Measurements from ENCODE around the gene ANKRD13B. TPM values are rescaled to one million over a fixed set of nuclear protein-coding genes. Genes with fewer than 3 reads are reported as not detected.

Gene ANKRD13B
- total and polyA plus RNA-seq, 2 of the 13 experiments (the other 11 are each of a cell fraction or from before 2014, with no cell fraction given), result 1.7 to 1.8 TPM

DNA sequence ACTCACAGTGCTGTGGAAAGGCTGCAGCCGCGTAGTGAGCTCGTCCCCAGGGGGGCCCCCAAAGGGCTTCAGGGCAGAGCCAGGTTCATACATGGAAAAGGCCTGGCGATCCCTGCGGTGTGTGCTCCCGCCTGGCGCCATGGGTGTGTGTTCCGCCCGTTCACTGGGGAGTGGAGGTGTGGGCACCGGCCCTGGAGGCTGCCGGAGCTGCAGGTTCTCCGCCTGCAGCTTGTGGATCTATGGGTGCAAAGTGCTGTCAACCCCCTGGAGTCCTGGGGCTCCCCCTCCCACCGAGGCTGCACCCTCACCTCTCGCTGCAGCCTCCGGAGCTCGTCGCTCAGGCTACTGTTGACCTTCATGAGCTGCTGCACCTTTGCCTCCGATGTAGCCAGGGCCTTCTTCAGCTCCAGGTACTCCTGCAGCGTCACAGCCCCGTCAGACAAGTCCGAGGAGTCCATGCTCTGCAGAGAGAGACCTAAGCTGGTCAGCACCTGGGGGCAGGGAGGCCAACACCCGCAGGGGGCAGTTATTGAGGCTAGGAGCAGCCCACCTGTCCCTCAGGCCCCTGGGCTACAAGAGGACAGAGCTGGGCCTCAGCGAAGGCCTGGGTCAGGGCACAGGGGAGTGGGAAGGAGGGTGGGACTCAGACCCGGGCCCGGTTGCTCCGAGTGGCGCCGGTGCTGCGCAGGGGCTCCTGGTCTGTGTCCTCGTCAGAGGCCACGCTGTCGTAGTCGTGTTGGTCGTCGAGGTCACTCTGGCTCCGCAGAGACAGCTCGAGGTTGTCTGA lies 16.5 kb upstream of the ANKRD13B start (continued):
- TF ChIP-seq, protein P1, sequence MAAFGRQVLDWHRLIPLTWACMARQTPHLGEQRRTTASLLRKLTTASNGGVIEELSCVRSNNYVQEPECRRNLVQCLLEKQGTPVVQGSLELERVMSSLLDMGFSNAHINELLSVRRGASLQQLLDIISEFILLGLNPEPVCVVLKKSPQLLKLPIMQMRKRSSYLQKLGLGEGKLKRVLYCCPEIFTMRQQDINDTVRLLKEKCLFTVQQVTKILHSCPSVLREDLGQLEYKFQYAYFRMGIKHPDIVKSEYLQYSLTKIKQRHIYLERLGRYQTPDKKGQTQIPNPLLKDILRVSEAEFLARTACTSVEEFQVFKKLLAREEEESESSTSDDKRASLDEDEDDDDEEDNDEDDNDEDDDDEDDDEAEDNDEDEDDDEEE (CRISPR knock-in tag; IDR thresholded peaks at IDR 0.05), result no peak
- TF ChIP-seq NR3C1 (CRISPR knock-in tag; IDR thresholded peaks at IDR 0.05), result no peak

DNA sequence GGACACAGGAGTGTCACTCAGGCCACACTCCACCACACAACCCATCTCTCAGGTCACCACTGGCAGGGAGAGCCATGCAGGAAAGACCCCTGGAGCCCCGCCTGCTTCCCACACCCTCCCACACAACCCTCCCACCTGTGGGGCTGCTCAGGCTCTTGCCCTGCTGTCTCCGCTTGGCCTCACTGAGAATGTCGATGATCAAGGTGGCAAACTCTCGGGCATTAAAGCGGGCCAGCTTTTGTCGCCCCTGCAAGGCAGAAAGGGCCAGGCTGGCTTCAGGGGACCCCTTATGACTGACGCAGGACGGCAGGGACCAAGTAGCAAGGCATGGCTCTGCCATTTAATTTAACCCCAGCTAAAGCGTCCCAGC lies 15.9 kb upstream of the ANKRD13B start:
- no peaks in the 10 kb centered on the region for H4K20me1 ChIP-seq (ENCODE audit: insufficient read depth, low read length)
- no peaks in the 10 kb centered on the region for H3K79me2 ChIP-seq (ENCODE audit: insufficient read depth, low read length)
- in situ Hi-C loops (cut with HindIII; ENCODE audit: extremely low pct_ligation_motif_present, low pct_unique_long_range_greater_than_20kb), result no loop called here
- WGBS (ENCODE audit: low lambda C conversion rate), result 98% methylated on average over 9 of the region's 9 CpGs
- no peak overlapping the region for H3K4me3 ChIP-seq (replicated peaks in 1 of 3; ENCODE audit: insufficient read depth in 1 of 3, low read depth in 2 of 3, low read length in 3 of 3)
- no peak for DNase-seq (ENCODE audit: low spot score)
- H3K4me1 ChIP-seq (ENCODE audit: insufficient read depth, low read length), result peaks cover 23% of the 10 kb centered on the region
- H3K4me2 ChIP-seq (ENCODE audit: low read depth, low read length), result no peak overlapping the region
- no peak for ATAC-seq
- H3K9ac ChIP-seq (ENCODE audit: insufficient read depth, low read depth, low read length), result no peak overlapping the region
- FAIRE-seq, result no peak
- CTCF ChIA-PET (ENCODE audit: low intra/inter-chr PET ratio, low total read pairs), result no interaction called here
- H3K36me3 ChIP-seq (replicated peaks in 1 of 2; ENCODE audit: control insufficient read depth in 1 of 2, insufficient read depth in 2 of 2, low read length in 2 of 2), result peaks cover 5 to 20% of the 10 kb centered on the region in 2 experiments; a peak in 4 of 5 replicates
- no peak overlapping the region for H2AFZ ChIP-seq (ENCODE audit: low read length)
- no peaks in the 10 kb centered on the region for H3K27me3 ChIP-seq (ENCODE audit: control insufficient read depth in 1 of 2, insufficient read depth in 2 of 2, low read length in 2 of 2)
- H3K9me3 ChIP-seq (ENCODE audit: low read length), result no peaks in the 10 kb centered on the region
- BruUV-seq (replicated peaks), result no TSS peak
- intact Hi-C loops (cut with micrococcal nuclease; ENCODE audit: unreplicated experiment), result no loop called here
- POLR2A ChIA-PET, result no interaction called here
- no peak overlapping the region for H3K27ac ChIP-seq (ENCODE audit: extremely low read length, insufficient read depth, low read length)
- TF ChIP-seq ZNF598 (CRISPR knock-in tag; IDR thresholded peaks at IDR 0.05; ENCODE audit: borderline replicate concordance) (no peak), ZBTB7A (CRISPR knock-in tag; IDR thresholded peaks at IDR 0.05) (no peak), NFE2 (CRISPR knock-in tag; IDR thresholded peaks at IDR 0.05) (no peak), ZNF30 (CRISPR knock-in tag; IDR thresholded peaks at IDR 0.05) (no peak), ZNF501 (CRISPR knock-in tag; IDR thresholded peaks at IDR 0.05) (no peak), RXRB (CRISPR knock-in tag; IDR thresholded peaks at IDR 0.05; ENCODE audit: borderline replicate concordance) (no peak), BCL6 (CRISPR knock-in tag; IDR thresholded peaks at IDR 0.05) (no peak), REL (CRISPR knock-in tag; conservative IDR thresholded peaks at IDR 0.05) (no peak), POGZ (CRISPR knock-in tag; IDR thresholded peaks at IDR 0.05) (no peak), ATF7 (IDR thresholded peaks at IDR 0.05) (no peak), ATF7 (CRISPR knock-in tag; IDR thresholded peaks at IDR 0.05) (no peak), MIER3 (CRISPR knock-in tag; IDR thresholded peaks at IDR 0.05; ENCODE audit: borderline replicate concordance) (no peak), TBL1XR1 (IDR thresholded peaks at IDR 0.05; ENCODE audit: borderline replicate concordance, low read length, partially characterized antibody) (no peak), ZNF547 (CRISPR knock-in tag; IDR thresholded peaks at IDR 0.05) (no peak), ZNF557 (CRISPR knock-in tag; IDR thresholded peaks at IDR 0.05) (no peak)
- TF ChIP-seq, protein P2, sequence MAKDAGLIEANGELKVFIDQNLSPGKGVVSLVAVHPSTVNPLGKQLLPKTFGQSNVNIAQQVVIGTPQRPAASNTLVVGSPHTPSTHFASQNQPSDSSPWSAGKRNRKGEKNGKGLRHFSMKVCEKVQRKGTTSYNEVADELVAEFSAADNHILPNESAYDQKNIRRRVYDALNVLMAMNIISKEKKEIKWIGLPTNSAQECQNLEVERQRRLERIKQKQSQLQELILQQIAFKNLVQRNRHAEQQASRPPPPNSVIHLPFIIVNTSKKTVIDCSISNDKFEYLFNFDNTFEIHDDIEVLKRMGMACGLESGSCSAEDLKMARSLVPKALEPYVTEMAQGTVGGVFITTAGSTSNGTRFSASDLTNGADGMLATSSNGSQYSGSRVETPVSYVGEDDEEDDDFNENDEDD (CRISPR knock-in tag; IDR thresholded peaks at IDR 0.05; ENCODE audit: borderline replicate concordance), result no peak
- TF ChIP-seq, protein P3, sequence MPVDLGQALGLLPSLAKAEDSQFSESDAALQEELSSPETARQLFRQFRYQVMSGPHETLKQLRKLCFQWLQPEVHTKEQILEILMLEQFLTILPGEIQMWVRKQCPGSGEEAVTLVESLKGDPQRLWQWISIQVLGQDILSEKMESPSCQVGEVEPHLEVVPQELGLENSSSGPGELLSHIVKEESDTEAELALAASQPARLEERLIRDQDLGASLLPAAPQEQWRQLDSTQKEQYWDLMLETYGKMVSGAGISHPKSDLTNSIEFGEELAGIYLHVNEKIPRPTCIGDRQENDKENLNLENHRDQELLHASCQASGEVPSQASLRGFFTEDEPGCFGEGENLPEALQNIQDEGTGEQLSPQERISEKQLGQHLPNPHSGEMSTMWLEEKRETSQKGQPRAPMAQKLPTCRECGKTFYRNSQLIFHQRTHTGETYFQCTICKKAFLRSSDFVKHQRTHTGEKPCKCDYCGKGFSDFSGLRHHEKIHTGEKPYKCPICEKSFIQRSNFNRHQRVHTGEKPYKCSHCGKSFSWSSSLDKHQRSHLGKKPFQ (CRISPR knock-in tag; IDR thresholded peaks at IDR 0.05; ENCODE audit: insufficient replicate concordance), result no peak

Measured in HepG2 (cell line).